GM18498 (cell line): ENCODE results near the gene SREK1.

ENCODE experiments used
- ATAC-seq: cut with Tn5 transposase; IDR thresholded peaks from one replicate; pipeline ENCODE4 v1.9.1; 2021; ENCODE audit warnings: mild to moderate bottlenecking, moderate library complexity; ENCODE audit not compliant: unreplicated experiment

Gene SREK1

DNA sequence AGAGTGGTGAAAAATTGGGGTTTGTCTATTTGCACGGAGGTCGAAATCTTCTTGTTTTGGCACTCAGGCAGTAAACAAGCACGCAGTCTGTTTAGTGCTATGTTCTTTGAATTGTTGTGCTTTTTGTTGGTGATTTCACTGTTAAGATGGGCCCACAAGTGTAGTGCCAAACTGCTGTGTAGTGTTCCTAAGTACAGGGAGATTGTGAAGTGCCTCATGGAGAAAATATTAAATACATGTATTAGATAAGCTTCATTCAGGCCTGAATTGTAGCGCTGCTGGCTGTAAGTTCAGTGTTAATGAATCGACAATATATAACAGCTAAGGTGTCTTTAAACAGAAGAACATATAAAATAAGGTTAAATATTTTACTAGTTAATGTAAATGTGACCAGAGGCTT lies 17.3 kb downstream of the SREK1 start:
- ATAC-seq, result no peak

GRCh38 chr5:66164044-66164790 lies 20.1 kb downstream of the SREK1 start:
- no peak for ATAC-seq

DNA sequence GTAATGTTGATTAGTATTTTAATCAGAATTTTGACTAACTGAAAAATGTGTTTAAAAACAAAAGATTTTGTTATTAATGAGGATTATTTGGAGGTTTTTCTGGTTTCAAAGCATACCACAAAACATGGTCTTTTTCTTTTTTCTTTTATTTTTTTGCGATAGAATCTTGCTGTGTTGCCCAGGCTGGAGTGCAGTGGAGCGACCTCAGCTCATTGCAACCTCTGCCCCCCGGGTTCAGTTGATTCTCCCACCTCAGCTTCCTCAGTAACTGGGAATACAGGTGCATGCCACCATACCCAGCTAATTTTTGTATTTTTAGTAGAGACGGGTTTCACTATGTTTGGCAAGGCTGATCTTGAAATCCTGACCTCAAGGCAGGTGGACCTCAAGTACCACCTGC lies 24.1 kb downstream of the SREK1 start:
- ATAC-seq, result no peak

- peak; percentile 43 for ATAC-seq
These were observed 25.4 kb downstream of the SREK1 start for GRCh38 chr5:66169534-66169933.

DNA sequence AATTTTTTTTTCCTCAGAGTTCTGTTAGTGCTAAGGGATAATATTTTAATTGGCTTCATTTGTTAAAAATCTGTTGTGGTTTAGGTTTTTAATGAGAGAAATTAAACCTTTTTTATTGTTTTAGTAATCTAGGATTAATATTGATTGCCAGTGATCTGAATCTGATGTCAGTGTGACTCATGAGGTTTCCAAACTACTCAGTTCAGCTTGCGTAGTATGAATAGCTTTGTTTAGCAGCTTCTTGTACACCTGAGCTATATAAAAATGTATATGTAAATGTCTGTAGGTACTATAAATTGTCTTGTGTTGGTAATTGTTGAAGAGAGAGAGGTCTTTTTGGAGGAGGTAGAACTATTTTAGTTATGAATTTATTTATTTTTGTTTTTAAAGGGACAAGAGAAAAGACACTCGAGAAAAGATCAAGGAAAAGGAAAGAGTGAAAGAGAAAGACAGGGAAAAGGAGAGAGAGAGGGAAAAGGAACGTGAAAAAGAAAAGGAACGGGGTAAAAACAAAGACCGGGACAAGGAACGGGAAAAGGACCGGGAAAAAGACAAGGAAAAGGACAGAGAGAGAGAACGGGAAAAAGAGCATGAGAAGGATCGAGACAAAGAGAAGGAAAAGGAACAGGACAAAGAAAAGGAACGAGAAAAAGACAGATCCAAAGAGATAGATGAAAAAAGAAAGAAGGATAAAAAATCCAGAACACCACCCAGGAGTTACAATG lies 26.3 kb downstream of the SREK1 start:
- ATAC-seq, result no peak

- ATAC-seq, result peak; percentile 68
These were observed 27.5 kb downstream of the SREK1 start for GRCh38 chr5:66171349-66172344.

GRCh38 chr5:66174338-66174737 lies 30.2 kb downstream of the SREK1 start:
- no peak for ATAC-seq

DNA sequence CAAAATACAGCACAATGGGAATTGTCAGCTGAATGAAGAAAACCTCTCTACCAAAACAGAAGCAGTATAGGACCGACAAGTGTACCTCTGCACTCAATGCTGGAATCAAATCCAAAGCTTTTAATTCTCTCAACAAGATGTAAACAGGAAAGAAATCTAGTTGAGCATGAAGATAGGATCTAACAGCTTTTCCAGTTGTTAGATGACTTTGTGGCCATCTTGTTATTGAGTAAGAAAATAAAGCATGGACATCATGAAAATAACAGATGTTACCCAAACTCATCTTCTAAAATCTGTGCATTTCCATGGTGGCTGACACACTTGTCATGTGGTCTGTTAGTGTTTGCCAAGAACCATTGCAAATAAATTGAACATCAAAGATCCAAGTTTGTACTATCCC lies 34.7 kb downstream of the SREK1 start:
- ATAC-seq, result no peak

GRCh38 chr5:66179297-66180051 lies 35.4 kb downstream of the SREK1 start:
- ATAC-seq, result no peak

GRCh38 chr5:66180282-66181155 lies 36.4 kb downstream of the SREK1 start:
- no peak for ATAC-seq

DNA sequence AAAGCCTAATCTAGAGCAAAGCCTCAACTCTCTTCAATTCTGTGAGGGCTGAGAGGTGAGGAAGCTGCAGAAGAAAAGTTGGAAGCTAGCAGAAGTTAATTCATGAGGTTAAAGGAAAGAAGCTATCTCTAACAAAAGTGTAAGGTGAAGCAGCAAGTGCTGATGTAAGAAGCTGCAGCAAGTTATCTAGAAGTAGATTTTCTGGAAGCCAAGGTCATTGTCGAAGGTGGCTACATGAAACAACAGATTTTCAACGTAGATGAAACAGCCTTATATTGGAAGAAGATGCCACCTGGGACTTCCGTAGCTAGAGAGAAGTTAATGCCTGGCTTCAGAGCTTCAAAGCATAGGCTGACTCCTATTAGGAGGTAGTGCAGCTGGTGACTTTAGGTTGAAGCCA lies 42.0 kb downstream of the SREK1 start:
- ATAC-seq, result no peak

DNA sequence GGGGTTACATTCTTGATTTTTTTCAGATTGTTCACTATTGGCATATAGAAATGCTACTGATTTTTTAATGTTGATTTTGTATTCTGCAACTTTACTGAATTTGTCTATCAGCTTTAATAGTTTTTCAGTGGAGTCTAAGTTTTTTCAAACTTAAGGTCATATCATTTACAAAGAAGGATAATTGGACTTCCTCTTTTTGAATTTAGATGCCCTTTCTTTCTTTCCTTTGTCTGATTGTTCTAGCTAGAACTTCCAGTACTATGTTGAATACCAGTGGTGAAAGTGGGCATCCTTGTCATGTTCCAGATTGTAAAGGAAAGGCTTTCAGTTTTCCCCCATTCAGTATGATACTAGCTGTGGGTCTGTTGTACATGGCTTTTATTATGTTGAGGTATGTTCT lies 49.3 kb downstream of the SREK1 start:
- no peak for ATAC-seq

DNA sequence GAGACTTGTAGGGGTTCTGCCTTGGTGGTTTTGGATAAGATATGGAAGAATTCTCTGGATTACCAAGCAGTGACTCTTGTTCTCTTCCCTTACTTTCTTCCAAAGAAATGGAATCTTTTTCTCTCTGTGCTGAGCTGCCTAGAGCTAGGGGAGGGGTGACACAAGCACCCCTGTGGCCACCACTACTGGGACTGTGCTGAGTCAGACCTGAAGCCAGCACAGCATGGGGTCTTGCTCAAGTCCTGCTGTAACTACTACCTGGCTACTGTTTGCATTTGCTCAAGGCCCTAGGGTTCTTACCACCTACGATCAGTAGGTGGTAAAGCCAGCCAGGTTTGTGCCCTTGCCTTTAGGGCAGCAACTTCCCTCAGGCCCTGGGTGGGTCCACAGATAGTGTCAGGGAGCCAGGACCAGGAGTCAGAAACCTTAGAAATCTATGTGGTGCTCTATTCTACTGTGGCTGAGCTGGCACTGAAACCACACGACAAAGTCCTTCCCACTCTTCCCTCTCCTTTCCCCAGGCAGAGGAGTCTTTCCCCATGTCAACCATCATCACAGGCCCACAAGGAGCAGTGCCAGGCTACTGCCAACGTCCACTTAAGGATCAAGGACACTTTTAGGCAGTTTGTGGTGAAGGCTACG lies 53.8 kb downstream of the SREK1 start:
- no peak for ATAC-seq

DNA sequence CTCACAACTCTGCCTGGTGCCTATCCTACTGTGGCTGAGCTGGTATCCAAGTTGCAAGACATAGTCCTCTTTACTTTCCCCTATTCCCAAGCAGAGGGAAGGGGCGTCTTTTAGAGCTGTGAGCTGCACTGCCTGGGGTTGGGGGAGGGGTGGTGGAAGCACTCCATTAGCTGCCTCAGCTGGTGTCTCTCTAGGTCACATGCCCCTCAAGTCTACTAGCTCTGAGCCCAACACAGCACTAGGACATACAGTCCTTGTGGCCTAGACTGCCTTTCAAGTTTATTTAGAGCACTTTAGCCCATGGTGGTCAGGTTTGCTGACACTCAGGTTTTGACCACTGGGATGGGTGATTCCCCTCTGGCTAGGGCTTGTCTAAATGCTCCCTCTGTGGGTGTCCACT lies 54.7 kb downstream of the SREK1 start:
- no peak for ATAC-seq

GRCh38 chr5:66203531-66203930 lies 59.4 kb downstream of the SREK1 start:
- no peak for ATAC-seq

GRCh38 chr5:66206465-66206864 lies 62.4 kb downstream of the SREK1 start:
- ATAC-seq, result no peak

DNA sequence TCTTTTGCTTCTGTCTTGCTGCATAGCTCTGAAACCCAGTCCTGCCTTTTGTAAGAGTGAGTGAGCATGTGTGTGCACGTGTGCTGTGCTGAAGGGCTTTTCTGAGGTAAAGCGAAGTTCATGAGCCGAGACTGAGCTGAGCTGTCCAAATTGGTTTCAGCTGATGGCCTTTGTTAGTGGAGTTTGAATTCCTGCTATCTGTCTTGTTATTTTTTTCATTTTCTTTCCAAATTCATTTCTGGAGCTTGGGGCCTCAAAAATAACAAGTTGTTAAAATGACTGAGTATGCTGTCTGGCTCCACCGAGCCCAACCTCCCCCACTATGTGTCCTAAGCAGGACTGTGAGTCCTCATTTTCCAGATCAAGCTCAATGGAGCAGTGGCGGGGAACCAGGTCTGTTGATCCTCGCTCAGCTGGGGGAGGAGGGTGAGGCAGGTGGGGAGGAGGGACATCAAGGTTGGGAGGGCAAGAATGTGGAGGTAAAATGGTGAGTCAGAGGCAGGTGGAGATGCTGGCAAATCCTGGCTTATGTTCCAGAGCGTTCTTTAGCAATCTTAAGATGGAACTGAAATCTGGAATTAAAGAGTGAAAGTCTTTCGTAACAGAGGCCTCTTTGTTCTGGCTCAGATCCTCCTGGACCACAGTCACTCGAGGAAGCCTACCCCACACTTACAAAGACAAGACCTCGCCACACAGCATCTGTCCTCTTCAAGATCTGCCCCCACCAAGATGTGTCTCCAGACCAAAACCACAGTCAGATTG lies 63.9 kb downstream of the SREK1 start:
- ATAC-seq, result no peak

DNA sequence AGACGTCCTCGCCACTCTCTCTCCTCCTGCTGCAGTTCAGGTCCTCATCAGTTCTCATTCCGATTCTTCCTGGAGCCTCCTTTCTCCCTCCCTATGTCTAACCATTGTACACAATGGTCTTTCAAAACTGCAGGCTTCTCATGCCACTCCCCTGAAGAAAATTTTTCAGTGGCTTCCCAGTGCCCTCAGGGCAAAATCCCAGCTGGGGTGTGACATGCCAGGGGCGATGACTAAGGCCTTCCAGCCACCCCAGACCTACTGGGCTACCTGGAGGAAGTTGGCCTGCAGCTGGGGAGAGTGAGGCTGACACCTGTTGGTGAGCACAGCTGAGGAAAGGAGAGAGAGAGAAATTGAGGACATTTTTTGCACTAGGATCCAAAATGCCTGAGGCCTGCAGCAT lies 65.2 kb downstream of the SREK1 start:
- no peak for ATAC-seq
